Activated CD8-positive, alpha-beta T cell treated with anti-CD3 and anti-CD28 coated beads for 36 hours (primary cell): ENCODE results near the gene RIPOR1. TPM values are rescaled to one million over a fixed set of nuclear protein-coding genes. Genes with fewer than 3 reads are reported as not detected.
"Not testable (repeated sequence)": the region's sequence is repeated elsewhere in the genome, so short reads cannot be mapped to it uniquely, and the experiment has no call there.

ENCODE experiments used
- ATAC-seq: fragments of 200-7000 bp; cut with Tn5 transposase; one replicate; pipeline ENCODE4 v1.10.0; 2021; ENCODE audit warnings: mild to moderate bottlenecking, moderate library complexity
- CTCF ChIA-PET: fragments of 350-600 bp; sonication (Branson Sonifier 250); formaldehyde crosslinking; loops from one replicate; lab custom pipeline; 2021; ENCODE audit warnings: antibody characterized with exemption; lab: Charles Lee
- POLR2A ChIA-PET: fragments of 350-600 bp; sonication (Branson Sonifier 250); formaldehyde crosslinking; loops from one replicate; lab custom pipeline; 2021; ENCODE audit warnings: antibody characterized with exemption; lab: Charles Lee
- DNase-seq: peaks from one replicate; pipeline ENCODE4 v3.0.0-alpha.2; 2020
- H3K27ac Mint-ChIP-seq: one replicate; pipeline ENCODE4 v1.8.0; 2021; ENCODE audit warnings: mild to moderate bottlenecking, mixed read lengths
- H3K27me3 Mint-ChIP-seq: one replicate; pipeline ENCODE4 v1.8.0; 2021; ENCODE audit warnings: mixed read lengths
- H3K36me3 Mint-ChIP-seq: one replicate; pipeline ENCODE4 v1.8.0; 2021; ENCODE audit warnings: low read depth, mixed read lengths
- H3K4me1 Mint-ChIP-seq: one replicate; pipeline ENCODE4 v1.8.0; 2021; ENCODE audit warnings: low read depth, mixed read lengths
- H3K4me3 Mint-ChIP-seq: one replicate; pipeline ENCODE4 v1.8.0; 2021; ENCODE audit warnings: mild to moderate bottlenecking, moderate library complexity, mixed read lengths
- H3K9me3 Mint-ChIP-seq: one replicate; pipeline ENCODE4 v1.8.0; 2021; ENCODE audit warnings: mixed read lengths
- CTCF ChIP-seq: fragments of 200-600 bp; IDR thresholded peaks from one replicate; pipeline ENCODE4 v1.8.0; 2022; ENCODE audit warnings: antibody characterized with exemption, mild to moderate bottlenecking
- intact Hi-C: fragments of 100-400 bp; cut with micrococcal nuclease; formaldehyde crosslinking; loops from one replicate; pipeline ENCODE4 v1.10.0; 2022
- total RNA-seq, 2 experiments: library from RNA; stranded (reverse); gene quantifications; one replicate each; pipeline ENCODE4 v1.2.3, GENCODE V29; 2021

RIPOR1 gene
- total RNA-seq, 2 experiments from 2014 or later, result 15.7 to 20.0 TPM

GRCh38 chr16:67529582-67530012 lies 968 bp downstream of the RIPOR1 start:
- H3K27me3 Mint-ChIP-seq, result peaks cover 27% of the 10 kb centered on the region
- H3K27ac Mint-ChIP-seq, result peak overlapping the region; percentile 5
- intact Hi-C loops, result no loop called here

GRCh38 chr16:67530013-67530939 lies 1.6 kb downstream of the RIPOR1 start:
- Mint-ChIP-seq H3K27ac (no peak overlapping the region), H3K36me3 (no peaks in the 10 kb centered on the region), H3K4me1 (peaks cover 15% of the 10 kb centered on the region), H3K9me3 (no peaks in the 10 kb centered on the region), H3K4me3 (peak overlapping the region; percentile 68), H3K27me3 (peaks cover 27% of the 10 kb centered on the region)
- intact Hi-C loops, result no loop called here
- POLR2A ChIA-PET, result interaction anchor here (0.7 to 1.5 kb wide), 7 partner anchors 9 to 129 kb away, joined by 3 to 6 read pairs (median 3); partner anchors contain the start of genes ACD and CTCF
- peak; percentile 47 for ATAC-seq
- TF ChIP-seq CTCF, result no peak
- peak; percentile 42 for DNase-seq
- CTCF ChIA-PET, result interaction anchor here (1.1 to 11.4 kb wide), 5 partner anchors 8 to 138 kb away, joined by 6 to 135 read pairs (median 8); partner anchors contain the start of gene CARMIL2

More at GRCh38 chr16:67529582-67530012, 968 bp downstream of the RIPOR1 start:
- Mint-ChIP-seq H3K4me1 (peaks cover 15% of the 10 kb centered on the region), H3K36me3 (no peaks in the 10 kb centered on the region), H3K4me3 (peak overlapping the region; percentile 68), H3K9me3 (no peaks in the 10 kb centered on the region)
- CTCF ChIA-PET, result interaction anchor here (1.1 to 11.4 kb wide), 7 partner anchors 7 to 139 kb away, joined by 3 to 135 read pairs (median 8); partner anchors contain the start of gene CARMIL2
- TF ChIP-seq CTCF, result no peak
- POLR2A ChIA-PET, result interaction anchor here (0.7 to 1.4 kb wide), 5 partner anchors 9 to 130 kb away, joined by 3 to 6 read pairs (median 3); partner anchors contain the start of gene ACD
- ATAC-seq (no peak), DNase-seq (no peak)

- intact Hi-C loops, result no loop called here
- Mint-ChIP-seq H3K9me3 (no peaks in the 10 kb centered on the region), H3K4me3 (no peak overlapping the region), H3K27me3 (peaks cover 28% of the 10 kb centered on the region), H3K4me1 (peaks cover 16% of the 10 kb centered on the region), H3K27ac (no peak overlapping the region), H3K36me3 (no peaks in the 10 kb centered on the region)
- POLR2A ChIA-PET, result interaction anchor here (1.4 to 1.5 kb wide), 2 partner anchors 9 to 16 kb away, joined by 4 to 5 read pairs; no protein-coding TSS in a partner anchor
- no peak for ATAC-seq
- DNase-seq, result no peak
- no peak for TF ChIP-seq CTCF
- CTCF ChIA-PET, result interaction anchor here (1.1 to 11.4 kb wide), 3 partner anchors 9 to 131 kb away, joined by 4 to 135 read pairs (median 8); partner anchors contain the start of gene CARMIL2
Observed at GRCh38 chr16:67531247-67531646, 2.6 kb downstream of the RIPOR1 start.

- Mint-ChIP-seq H3K27ac (no peak overlapping the region), H3K27me3 (peaks cover 29% of the 10 kb centered on the region), H3K4me3 (no peak overlapping the region), H3K36me3 (no peaks in the 10 kb centered on the region), H3K9me3 (no peaks in the 10 kb centered on the region), H3K4me1 (peaks cover 25% of the 10 kb centered on the region)
- CTCF ChIA-PET, result interaction anchor here (0.9 to 11.4 kb wide), 7 partner anchors 11 to 133 kb away, joined by 3 to 135 read pairs (median 6); partner anchors contain the start of genes C16orf86, CARMIL2 and ENKD1
- POLR2A ChIA-PET, result interaction anchor here (0.6 to 1.6 kb wide), 2 partner anchors 113 to 213 kb away, joined by 3 to 6 read pairs; partner anchors contain the start of gene CARMIL2
- TF ChIP-seq CTCF, result no peak
- intact Hi-C loops, result no loop called here
- no peak for DNase-seq
- no peak for ATAC-seq
Observed at GRCh38 chr16:67533024-67533560, 4.5 kb downstream of the RIPOR1 start.

- H3K9me3 Mint-ChIP-seq, ATAC-seq, H3K36me3 Mint-ChIP-seq, H3K27ac Mint-ChIP-seq, DNase-seq, H3K4me3 Mint-ChIP-seq, intact Hi-C loops, POLR2A ChIA-PET: not testable (repeated sequence)
- H3K27me3 Mint-ChIP-seq, result peaks cover 29% of the 10 kb centered on the region
- H3K4me1 Mint-ChIP-seq, result peaks cover 29% of the 10 kb centered on the region
- CTCF ChIA-PET, result interaction anchor here (2.8 to 11.4 kb wide), 2 partner anchors 12 to 13 kb away, joined by 17 to 135 read pairs; no protein-coding TSS in a partner anchor
Observed at GRCh38 chr16:67533987-67534386, 5.4 kb downstream of the RIPOR1 start.
